Subcutaneous abdominal adipose tissue (tissue), 5 donors: Measurements from ENCODE around the gene CFAP74.

ENCODE experiments used
- H3K27ac ChIP-seq: one replicate; pipeline ENCODE4 v1.7.0; 2013; ENCODE audit warnings: low read depth, mild to moderate bottlenecking, inconsistent platforms, low read length, moderate library complexity
- H3K27me3 ChIP-seq, 5 donors: one replicate each; pipeline ENCODE4 v1.7.0; 2013; ENCODE audit warnings: low read length in 5 of 5, inconsistent platforms in 1 of 5; ENCODE audit not compliant: control insufficient read depth in 5 of 5, insufficient read depth in 4 of 5
- H3K36me3 ChIP-seq, 5 donors: one replicate each; pipeline ENCODE4 v1.7.0; 2013; ENCODE audit warnings: low read length in 5 of 5; ENCODE audit not compliant: control insufficient read depth in 5 of 5, insufficient read depth in 5 of 5
- H3K4me1 ChIP-seq, 5 donors: one replicate each; pipeline ENCODE4 v1.7.0; 2013; ENCODE audit warnings: low read length in 5 of 5, mild to moderate bottlenecking in 3 of 5, moderate library complexity in 1 of 5; ENCODE audit not compliant: control insufficient read depth in 5 of 5, insufficient read depth in 5 of 5
- H3K4me3 ChIP-seq, 5 donors: one replicate each; pipeline ENCODE4 v1.7.0; 2013; ENCODE audit warnings: low read length in 5 of 5, low read depth in 1 of 5
- H3K9ac ChIP-seq, 5 donors: one replicate each; pipeline ENCODE4 v1.7.0; 2013; ENCODE audit warnings: low read length in 5 of 5, mild to moderate bottlenecking in 4 of 5, moderate library complexity in 3 of 5
- H3K9me3 ChIP-seq, 5 donors: one replicate each; pipeline ENCODE4 v1.7.0; 2013; ENCODE audit warnings: low read length in 5 of 5; ENCODE audit not compliant: control insufficient read depth in 5 of 5
- donor health status: healthy.
- donor health status: healthy.
- donor health status: healthy.
- donor health status: healthy.
- donor health status: healthy.

The CFAP74 gene

GRCh38 chr1:1969953-1970716 is 33.5 kb downstream of the CFAP74 start:
- Histone ChIP-seq H3K9me3 (peaks cover 0 to 4% (median 0%) of the 10 kb centered on the region in 5 donors), H3K36me3 (no peaks in the 10 kb centered on the region), H3K27ac (no peak overlapping the region), H3K4me3 (no peak overlapping the region), H3K9ac (no peak overlapping the region), H3K27me3 (peaks cover 0 to 33% (median 27%) of the 10 kb centered on the region in 5 donors), H3K4me1 (peaks cover 0 to 2% (median 0%) of the 10 kb centered on the region in 5 donors)

- peaks cover 0 to 37% (median 25%) of the 10 kb centered on the region in 5 donors for H3K27me3 ChIP-seq
- no peak overlapping the region for H3K4me3 ChIP-seq
- peaks cover 0 to 4% (median 0%) of the 10 kb centered on the region in 5 donors for H3K9me3 ChIP-seq
- H3K27ac ChIP-seq = no peak overlapping the region
- H3K9ac ChIP-seq = no peak overlapping the region
- peaks cover 0 to 2% (median 0%) of the 10 kb centered on the region in 5 donors for H3K4me1 ChIP-seq
- no peaks in the 10 kb centered on the region for H3K36me3 ChIP-seq
Observed at GRCh38 chr1:1969505-1969900, 34.1 kb downstream of the CFAP74 start.

GRCh38 chr1:1968767-1969504 is 34.6 kb downstream of the CFAP74 start:
- Histone ChIP-seq H3K27me3 (peaks cover 0 to 37% (median 25%) of the 10 kb centered on the region in 5 donors), H3K9ac (no peak overlapping the region), H3K4me1 (peaks cover 0 to 2% (median 0%) of the 10 kb centered on the region in 5 donors), H3K36me3 (no peaks in the 10 kb centered on the region), H3K9me3 (peaks cover 0 to 4% (median 0%) of the 10 kb centered on the region in 5 donors), H3K27ac (no peak overlapping the region), H3K4me3 (no peak overlapping the region)

GRCh38 chr1:1967879-1968278 is 35.7 kb downstream of the CFAP74 start:
- H3K9me3 ChIP-seq = peaks cover 0 to 4% (median 0%) of the 10 kb centered on the region in 5 donors
- H3K4me1 ChIP-seq = peaks cover 0 to 2% (median 0%) of the 10 kb centered on the region in 5 donors
- no peak overlapping the region for H3K4me3 ChIP-seq
- peaks cover 4 to 33% (median 22%) of the 10 kb centered on the region in 5 donors for H3K27me3 ChIP-seq
- H3K27ac ChIP-seq = no peak overlapping the region
- H3K36me3 ChIP-seq = no peaks in the 10 kb centered on the region
- no peak overlapping the region for H3K9ac ChIP-seq

GRCh38 chr1:1967151-1967550 is 36.4 kb downstream of the CFAP74 start:
- Histone ChIP-seq H3K4me3 (no peak overlapping the region), H3K27ac (no peak overlapping the region), H3K4me1 (peaks cover 0 to 2% (median 0%) of the 10 kb centered on the region in 5 donors), H3K27me3 (peaks cover 4 to 30% (median 20%) of the 10 kb centered on the region in 5 donors), H3K9me3 (peaks cover 0 to 4% (median 0%) of the 10 kb centered on the region in 5 donors), H3K36me3 (no peaks in the 10 kb centered on the region), H3K9ac (no peak overlapping the region)

GRCh38 chr1:1966071-1966740 is 37.4 kb downstream of the CFAP74 start:
- Histone ChIP-seq H3K36me3 (no peaks in the 10 kb centered on the region), H3K27ac (no peak overlapping the region), H3K9ac (no peak overlapping the region), H3K27me3 (peaks cover 8 to 38% (median 17%) of the 10 kb centered on the region in 5 donors), H3K4me3 (no peak overlapping the region), H3K4me1 (peaks cover 0 to 2% (median 0%) of the 10 kb centered on the region in 5 donors), H3K9me3 (peaks cover 0 to 3% (median 0%) of the 10 kb centered on the region in 5 donors)

GRCh38 chr1:1965546-1965945 is 38.0 kb downstream of the CFAP74 start:
- peaks cover 1 to 6% (median 5%) of the 10 kb centered on the region in 5 donors for H3K4me1 ChIP-seq
- no peak overlapping the region for H3K4me3 ChIP-seq
- no peaks in the 10 kb centered on the region for H3K36me3 ChIP-seq
- H3K27ac ChIP-seq = no peak overlapping the region
- H3K9ac ChIP-seq = no peak overlapping the region
- H3K9me3 ChIP-seq = no peaks in the 10 kb centered on the region
- H3K27me3 ChIP-seq = peaks cover 8 to 39% (median 14%) of the 10 kb centered on the region in 5 donors

GRCh38 chr1:1964811-1965210 is 38.8 kb downstream of the CFAP74 start:
- Histone ChIP-seq H3K9me3 (no peaks in the 10 kb centered on the region), H3K27me3 (peaks cover 8 to 44% (median 16%) of the 10 kb centered on the region in 5 donors), H3K4me3 (no peak overlapping the region), H3K9ac (no peak overlapping the region), H3K4me1 (peaks cover 3 to 14% (median 13%) of the 10 kb centered on the region in 5 donors), H3K27ac (no peak overlapping the region), H3K36me3 (no peaks in the 10 kb centered on the region)

GRCh38 chr1:1963570-1963969 is 40.0 kb downstream of the CFAP74 start:
- H3K9ac ChIP-seq = no peak overlapping the region
- peaks cover 3 to 17% (median 16%) of the 10 kb centered on the region in 5 donors for H3K4me1 ChIP-seq
- no peak overlapping the region for H3K27ac ChIP-seq
- peaks cover 8 to 50% (median 18%) of the 10 kb centered on the region in 5 donors for H3K27me3 ChIP-seq
- H3K36me3 ChIP-seq = no peaks in the 10 kb centered on the region
- no peak overlapping the region for H3K4me3 ChIP-seq
- H3K9me3 ChIP-seq = no peaks in the 10 kb centered on the region
